HG03045 (cell line): ENCODE data around the gene KRTAP16-1.

ENCODE experiments used
- ATAC-seq: cut with Tn5 transposase; IDR thresholded peaks from one replicate; pipeline ENCODE4 v1.9.1; 2021; ENCODE audit warnings: mild to moderate bottlenecking, moderate library complexity; ENCODE audit not compliant: unreplicated experiment

KRTAP16-1 gene

GRCh38 chr17:41329279-41329948, 20.3 kb upstream of the KRTAP16-1 start:
- ATAC-seq, result no peak

GRCh38 chr17:41328207-41328606, 19.1 kb upstream of the KRTAP16-1 start:
- ATAC-seq, result no peak

- ATAC-seq, result no peak
Observed at GRCh38 chr17:41327411-41328120, 18.5 kb upstream of the KRTAP16-1 start.

- ATAC-seq, result no peak
Observed at GRCh38 chr17:41326173-41327145, 17.4 kb upstream of the KRTAP16-1 start.

GRCh38 chr17:41325611-41326010, 16.5 kb upstream of the KRTAP16-1 start:
- no peak for ATAC-seq

- no peak for ATAC-seq
Observed at GRCh38 chr17:41325126-41325525, 16.0 kb upstream of the KRTAP16-1 start.

- ATAC-seq, result no peak
Observed at GRCh38 chr17:41324180-41325075, 15.3 kb upstream of the KRTAP16-1 start.

- ATAC-seq, result no peak
Observed at GRCh38 chr17:41322903-41323895, 14.1 kb upstream of the KRTAP16-1 start.

- ATAC-seq, result no peak
Observed at GRCh38 chr17:41322094-41322902, 13.2 kb upstream of the KRTAP16-1 start.

- ATAC-seq, result no peak
Observed at GRCh38 chr17:41318231-41318630, 9.1 kb upstream of the KRTAP16-1 start.

GRCh38 chr17:41315814-41316445, 6.8 kb upstream of the KRTAP16-1 start:
- no peak for ATAC-seq

GRCh38 chr17:41315204-41315794, 6.2 kb upstream of the KRTAP16-1 start, which contains the start of gene KRTAP17-1:
Gene KRTAP17-1, minus strand, starts transcription at chr17:41315710. Its CDS starts 60 bp downstream, at chr17:41315650.
- no peak for ATAC-seq

- ATAC-seq, result no peak
Observed at GRCh38 chr17:41311111-41311510, 2.0 kb upstream of the KRTAP16-1 start.

GRCh38 chr17:41308251-41308917, 725 bp downstream of the KRTAP16-1 start:
- no peak for ATAC-seq

- ATAC-seq, result no peak
Observed at GRCh38 chr17:41307647-41308046, 1.5 kb downstream of the KRTAP16-1 start.

- ATAC-seq, result no peak
Observed at GRCh38 chr17:41304091-41304490, 5.0 kb downstream of the KRTAP16-1 start.

GRCh38 chr17:41302981-41303380, 6.1 kb downstream of the KRTAP16-1 start:
- ATAC-seq, result no peak
